T-helper 2 cell treated with Interferon-gamma antibody and Interleukin-4, amounts not matched to agents 5 μg/mL and 100 μg/mL, for 36 hours (primary cell): ENCODE data around the gene TNFSF18.

Experiments
- DNase-seq: peaks from one replicate; pipeline ENCODE4 v3.0.0; 2021; ENCODE audit warnings: low spot score
- H3K27ac Mint-ChIP-seq: one replicate; pipeline ENCODE4 v1.8.0; 2021; ENCODE audit warnings: mild to moderate bottlenecking, mixed read lengths
- H3K27me3 Mint-ChIP-seq: one replicate; pipeline ENCODE4 v1.8.0; 2021; ENCODE audit warnings: low read depth, mixed read lengths
- H3K36me3 Mint-ChIP-seq: one replicate; pipeline ENCODE4 v1.8.0; 2021; ENCODE audit warnings: low read depth, mixed read lengths
- H3K4me1 Mint-ChIP-seq: one replicate; pipeline ENCODE4 v1.8.0; 2021; ENCODE audit warnings: low read depth, mixed read lengths
- H3K4me3 Mint-ChIP-seq: one replicate; pipeline ENCODE4 v1.8.0; 2022; ENCODE audit warnings: mild to moderate bottlenecking, moderate library complexity, mixed read lengths
- H3K9me3 Mint-ChIP-seq: one replicate; pipeline ENCODE4 v1.8.0; 2021; ENCODE audit warnings: mixed read lengths

The TNFSF18 gene

DNA sequence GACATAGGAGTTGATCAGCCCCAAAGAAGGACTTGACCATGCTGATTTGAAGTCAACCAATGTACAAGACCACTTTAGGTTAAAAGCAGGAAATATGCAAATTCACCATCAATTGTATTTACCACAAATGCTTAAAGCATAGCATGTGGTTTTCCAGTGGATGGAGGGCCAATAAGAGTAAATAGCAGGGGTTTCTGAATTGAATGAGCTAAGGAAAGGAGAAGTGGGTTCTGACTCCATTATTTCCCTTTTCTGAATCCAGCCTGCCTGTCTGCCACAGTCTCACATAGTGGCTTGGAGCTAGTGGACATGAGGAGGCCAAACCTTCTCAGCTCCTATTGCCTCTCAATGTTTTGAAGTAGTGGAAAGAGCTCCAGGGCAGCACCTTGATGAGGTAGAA, 7.2 kb upstream of the TNFSF18 start:
- Mint-ChIP-seq H3K36me3 (no peaks in the 10 kb centered on the region), H3K27ac (no peak overlapping the region), H3K4me3 (no peak overlapping the region), H3K27me3 (peaks cover 12% of the 10 kb centered on the region), H3K4me1 (peaks cover 3% of the 10 kb centered on the region), H3K9me3 (no peaks in the 10 kb centered on the region)
- DNase-seq, result no peak

- H3K36me3 Mint-ChIP-seq, result no peaks in the 10 kb centered on the region
- H3K27ac Mint-ChIP-seq, result no peak overlapping the region
- peaks cover 12% of the 10 kb centered on the region for H3K27me3 Mint-ChIP-seq
- H3K9me3 Mint-ChIP-seq, result no peaks in the 10 kb centered on the region
- H3K4me3 Mint-ChIP-seq, result no peak overlapping the region
- H3K4me1 Mint-ChIP-seq, result no peaks in the 10 kb centered on the region
- DNase-seq, result no peak
Measured at GRCh38 chr1:173056365-173056764, 5.6 kb upstream of the TNFSF18 start.

- H3K36me3 Mint-ChIP-seq, result no peaks in the 10 kb centered on the region
- H3K4me3 Mint-ChIP-seq, result no peak overlapping the region
- H3K4me1 Mint-ChIP-seq, result no peaks in the 10 kb centered on the region
- H3K9me3 Mint-ChIP-seq, result no peaks in the 10 kb centered on the region
- no peak for DNase-seq
- no peak overlapping the region for H3K27ac Mint-ChIP-seq
- H3K27me3 Mint-ChIP-seq, result peaks cover 25% of the 10 kb centered on the region
Measured at GRCh38 chr1:173052681-173053196, 2.0 kb upstream of the TNFSF18 start.

GRCh38 chr1:173049322-173049633, 1.5 kb downstream of the TNFSF18 start:
- no peak overlapping the region for H3K27ac Mint-ChIP-seq
- no peak for DNase-seq
- H3K9me3 Mint-ChIP-seq, result no peaks in the 10 kb centered on the region
- H3K36me3 Mint-ChIP-seq, result no peaks in the 10 kb centered on the region
- peaks cover 13% of the 10 kb centered on the region for H3K27me3 Mint-ChIP-seq
- no peak overlapping the region for H3K4me3 Mint-ChIP-seq
- no peaks in the 10 kb centered on the region for H3K4me1 Mint-ChIP-seq

GRCh38 chr1:173048621-173049321, 2.0 kb downstream of the TNFSF18 start:
- no peak overlapping the region for H3K27ac Mint-ChIP-seq
- H3K4me1 Mint-ChIP-seq, result no peaks in the 10 kb centered on the region
- no peak for DNase-seq
- H3K9me3 Mint-ChIP-seq, result no peaks in the 10 kb centered on the region
- peaks cover 13% of the 10 kb centered on the region for H3K27me3 Mint-ChIP-seq
- H3K36me3 Mint-ChIP-seq, result no peaks in the 10 kb centered on the region
- H3K4me3 Mint-ChIP-seq, result no peak overlapping the region

DNA sequence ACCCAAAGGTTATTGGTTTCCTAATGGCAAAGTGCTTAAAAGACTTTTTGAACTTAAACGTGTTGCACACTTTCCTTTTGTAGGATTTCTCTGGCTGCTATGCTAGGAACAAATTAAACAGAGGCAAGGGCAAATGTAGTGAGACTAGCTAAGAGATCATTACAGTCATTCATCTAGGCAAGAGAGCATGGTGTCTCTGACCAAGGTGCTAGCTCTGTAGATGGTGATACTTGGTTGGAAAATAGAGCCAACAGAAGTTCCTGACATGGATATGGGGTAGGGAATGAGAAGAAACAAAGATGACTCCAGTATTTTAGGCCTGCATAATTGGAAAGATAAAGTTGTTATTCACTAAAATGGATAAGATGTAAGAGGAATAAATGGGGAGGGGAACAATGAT, 6.1 kb downstream of the TNFSF18 start:
- DNase-seq, result no peak
- Mint-ChIP-seq H3K9me3 (no peaks in the 10 kb centered on the region), H3K36me3 (no peaks in the 10 kb centered on the region), H3K27ac (no peak overlapping the region), H3K4me3 (no peak overlapping the region), H3K27me3 (peaks cover 11% of the 10 kb centered on the region), H3K4me1 (peaks cover 3% of the 10 kb centered on the region)

- H3K36me3 Mint-ChIP-seq, result no peaks in the 10 kb centered on the region
- peaks cover 9% of the 10 kb centered on the region for H3K27me3 Mint-ChIP-seq
- DNase-seq, result no peak
- H3K4me3 Mint-ChIP-seq, result no peak overlapping the region
- peaks cover 10% of the 10 kb centered on the region for H3K4me1 Mint-ChIP-seq
- H3K9me3 Mint-ChIP-seq, result no peaks in the 10 kb centered on the region
- no peak overlapping the region for H3K27ac Mint-ChIP-seq
Measured at GRCh38 chr1:173043253-173043652, 7.5 kb downstream of the TNFSF18 start.

DNA sequence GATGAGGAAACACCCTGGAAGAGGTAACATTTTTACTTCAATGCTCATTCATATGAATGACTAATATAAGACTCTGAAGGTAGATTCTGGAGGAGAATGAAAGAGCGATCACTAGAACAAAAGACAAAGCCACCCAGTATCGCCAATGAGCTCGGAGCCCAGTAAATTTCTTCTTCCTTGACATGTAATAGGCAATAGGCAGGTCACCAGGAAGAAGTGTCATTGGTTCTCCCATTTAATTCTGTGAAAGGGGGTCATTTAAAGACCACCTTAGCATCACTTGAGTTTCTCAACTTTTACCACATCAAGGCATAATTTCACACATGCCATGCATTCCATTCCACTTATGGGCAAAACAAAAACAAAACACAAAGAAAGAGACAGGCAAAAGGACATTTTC, 7.9 kb downstream of the TNFSF18 start:
- H3K36me3 Mint-ChIP-seq, result no peaks in the 10 kb centered on the region
- DNase-seq, result no peak
- no peak overlapping the region for H3K27ac Mint-ChIP-seq
- no peak overlapping the region for H3K4me3 Mint-ChIP-seq
- H3K4me1 Mint-ChIP-seq, result peaks cover 10% of the 10 kb centered on the region
- no peaks in the 10 kb centered on the region for H3K9me3 Mint-ChIP-seq
- H3K27me3 Mint-ChIP-seq, result peaks cover 9% of the 10 kb centered on the region

DNA sequence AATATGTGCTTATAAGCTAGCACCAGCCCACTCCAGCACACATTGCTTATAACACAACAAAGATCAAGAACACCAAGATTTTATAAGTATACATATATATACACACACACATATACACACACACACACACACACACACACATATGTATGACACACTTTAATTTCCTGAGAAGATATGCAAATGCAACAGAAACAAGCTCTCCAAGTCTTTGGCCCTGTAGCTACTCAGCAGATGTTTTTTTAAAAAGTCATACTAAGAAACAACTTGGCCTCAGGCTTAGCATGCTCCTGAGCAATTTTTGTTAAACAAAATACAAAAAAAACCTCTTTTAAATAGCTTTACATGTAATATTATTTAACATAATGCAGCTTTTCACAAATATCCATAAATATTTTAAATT, 11.1 kb downstream of the TNFSF18 start:
- peaks cover 10% of the 10 kb centered on the region for H3K4me1 Mint-ChIP-seq
- H3K9me3 Mint-ChIP-seq, result no peaks in the 10 kb centered on the region
- DNase-seq, result no peak
- H3K4me3 Mint-ChIP-seq, result no peak overlapping the region
- no peak overlapping the region for H3K27ac Mint-ChIP-seq
- no peaks in the 10 kb centered on the region for H3K36me3 Mint-ChIP-seq
- peaks cover 9% of the 10 kb centered on the region for H3K27me3 Mint-ChIP-seq

DNA sequence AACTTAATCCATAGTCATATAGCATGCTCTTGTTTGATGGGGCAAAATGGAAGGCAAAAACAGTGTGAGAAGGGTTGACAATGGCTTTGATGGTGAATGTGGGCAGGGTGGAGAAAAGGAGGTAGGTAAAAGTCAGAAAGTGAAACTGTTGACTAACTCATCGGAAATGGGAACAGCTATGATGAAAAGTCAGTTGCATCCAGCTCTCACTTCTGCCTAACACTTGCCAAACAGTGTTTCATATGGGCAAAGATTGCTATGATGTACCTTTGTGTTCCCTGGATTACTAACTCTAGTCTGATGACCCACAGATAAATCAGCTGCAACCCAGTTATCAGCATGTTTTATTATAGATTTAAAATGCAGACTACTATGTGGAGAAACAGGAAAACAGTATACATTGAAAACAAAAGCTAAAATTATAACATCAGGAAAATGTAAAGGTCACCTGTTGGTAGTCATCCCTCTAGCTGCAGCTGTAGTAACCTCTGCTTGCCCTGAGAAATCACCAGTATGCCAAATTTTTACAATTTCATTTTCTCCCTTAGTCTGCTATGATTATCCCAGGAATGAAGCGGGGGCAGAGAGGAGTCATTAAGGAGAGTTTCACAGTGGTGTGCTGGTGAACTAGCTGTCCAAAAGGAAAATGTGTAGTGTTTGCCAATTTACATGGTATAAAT, 11.7 kb downstream of the TNFSF18 start:
- Mint-ChIP-seq H3K9me3 (no peaks in the 10 kb centered on the region), H3K27me3 (peaks cover 14% of the 10 kb centered on the region), H3K4me1 (peaks cover 10% of the 10 kb centered on the region), H3K36me3 (no peaks in the 10 kb centered on the region), H3K4me3 (peak overlapping the region; percentile 0), H3K27ac (no peak overlapping the region)
- DNase-seq, result peak; percentile 12

DNA sequence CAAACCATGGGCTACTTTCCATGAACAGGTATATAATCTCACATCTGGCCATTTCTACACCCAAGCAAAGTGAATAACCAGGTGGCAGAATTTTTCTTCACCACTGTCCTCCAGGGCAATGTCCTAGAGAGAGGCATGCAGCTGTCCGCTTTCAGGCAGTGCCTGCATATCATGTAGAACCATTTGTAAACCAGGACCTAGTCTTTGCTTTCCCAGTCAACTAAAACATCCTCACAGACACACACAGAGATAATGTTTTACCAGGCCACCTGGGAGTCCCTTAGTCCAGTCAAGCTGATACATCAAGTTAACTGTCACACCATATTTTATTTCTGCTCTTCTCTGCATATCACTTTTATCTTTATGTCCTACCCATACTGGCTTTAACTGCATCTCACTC, 26.2 kb downstream of the TNFSF18 start:
- H3K27ac Mint-ChIP-seq, result no peak overlapping the region
- no peaks in the 10 kb centered on the region for H3K4me1 Mint-ChIP-seq
- H3K9me3 Mint-ChIP-seq, result no peaks in the 10 kb centered on the region
- H3K27me3 Mint-ChIP-seq, result no peaks in the 10 kb centered on the region
- no peaks in the 10 kb centered on the region for H3K36me3 Mint-ChIP-seq
- no peak for DNase-seq
- no peak overlapping the region for H3K4me3 Mint-ChIP-seq

GRCh38 chr1:173023343-173023742, 27.4 kb downstream of the TNFSF18 start:
- Mint-ChIP-seq H3K4me1 (no peaks in the 10 kb centered on the region), H3K36me3 (no peaks in the 10 kb centered on the region), H3K27me3 (peaks cover 3% of the 10 kb centered on the region), H3K9me3 (no peaks in the 10 kb centered on the region), H3K27ac (no peak overlapping the region), H3K4me3 (no peak overlapping the region)
- no peak for DNase-seq

DNA sequence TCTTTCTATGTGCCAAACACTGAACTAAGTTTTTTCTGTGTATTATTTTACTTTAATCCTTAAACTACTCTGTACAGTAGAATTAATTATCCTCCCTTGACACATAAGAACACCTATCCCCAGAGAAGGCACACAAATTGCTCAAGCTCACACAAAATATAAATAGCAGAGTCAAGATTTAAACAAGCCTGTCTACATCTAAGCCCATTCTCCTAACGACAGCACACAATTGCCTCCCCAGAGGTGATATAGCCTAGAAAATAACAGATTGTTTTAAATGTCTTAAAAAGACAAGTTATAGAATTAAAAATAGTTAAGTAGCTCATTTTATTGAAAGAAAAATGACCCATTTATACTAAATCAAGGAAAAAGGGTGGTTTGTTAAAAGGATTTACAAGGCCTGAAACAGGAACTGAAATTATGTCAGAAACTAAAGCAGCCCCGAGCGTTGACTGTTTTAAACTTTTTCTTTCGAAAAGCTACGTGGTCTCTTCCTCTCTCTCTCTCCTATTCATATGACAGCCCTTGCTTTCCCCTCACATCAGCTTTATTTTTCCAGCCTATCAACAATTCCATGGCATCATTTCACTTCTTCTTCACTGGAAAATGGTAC, 30.5 kb downstream of the TNFSF18 start:
- no peak overlapping the region for H3K27ac Mint-ChIP-seq
- no peak overlapping the region for H3K4me3 Mint-ChIP-seq
- peaks cover 3% of the 10 kb centered on the region for H3K27me3 Mint-ChIP-seq

GRCh38 chr1:173017792-173018191, 32.9 kb downstream of the TNFSF18 start:
- Mint-ChIP-seq H3K9me3 (no peaks in the 10 kb centered on the region), H3K4me1 (no peaks in the 10 kb centered on the region), H3K4me3 (no peak overlapping the region), H3K27ac (no peak overlapping the region), H3K27me3 (peaks cover 3% of the 10 kb centered on the region), H3K36me3 (no peaks in the 10 kb centered on the region)
- no peak for DNase-seq

More for the DNA sequence above, 30.5 kb downstream of the TNFSF18 start:
- no peak for DNase-seq
- Mint-ChIP-seq H3K9me3 (no peaks in the 10 kb centered on the region), H3K4me1 (no peaks in the 10 kb centered on the region), H3K36me3 (no peaks in the 10 kb centered on the region)
